ENCODE data around the gene ZKSCAN5.

- TF ChIP-seq, protein P1, sequence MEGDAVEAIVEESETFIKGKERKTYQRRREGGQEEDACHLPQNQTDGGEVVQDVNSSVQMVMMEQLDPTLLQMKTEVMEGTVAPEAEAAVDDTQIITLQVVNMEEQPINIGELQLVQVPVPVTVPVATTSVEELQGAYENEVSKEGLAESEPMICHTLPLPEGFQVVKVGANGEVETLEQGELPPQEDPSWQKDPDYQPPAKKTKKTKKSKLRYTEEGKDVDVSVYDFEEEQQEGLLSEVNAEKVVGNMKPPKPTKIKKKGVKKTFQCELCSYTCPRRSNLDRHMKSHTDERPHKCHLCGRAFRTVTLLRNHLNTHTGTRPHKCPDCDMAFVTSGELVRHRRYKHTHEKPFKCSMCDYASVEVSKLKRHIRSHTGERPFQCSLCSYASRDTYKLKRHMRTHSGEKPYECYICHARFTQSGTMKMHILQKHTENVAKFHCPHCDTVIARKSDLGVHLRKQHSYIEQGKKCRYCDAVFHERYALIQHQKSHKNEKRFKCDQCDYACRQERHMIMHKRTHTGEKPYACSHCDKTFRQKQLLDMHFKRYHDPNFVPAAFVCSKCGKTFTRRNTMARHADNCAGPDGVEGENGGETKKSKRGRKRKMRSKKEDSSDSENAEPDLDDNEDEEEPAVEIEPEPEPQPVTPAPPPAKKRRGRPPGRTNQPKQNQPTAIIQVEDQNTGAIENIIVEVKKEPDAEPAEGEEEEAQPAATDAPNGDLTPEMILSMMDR (IDR thresholded peaks at IDR 0.05; ENCODE audit: insufficient read depth, low read depth, low read length) = no peak
- no peak for TF ChIP-seq EZH2 (IDR thresholded peaks at IDR 0.05; ENCODE audit: insufficient read depth, low read length)
Observed at GRCh38 chr7:99557940-99558305, 53.5 kb downstream of the ZKSCAN5 start.

Data from astrocyte (in vitro differentiated cells and primary cell).